ENCODE data around the gene OR52R1. TPM values are rescaled to one million over a fixed set of nuclear protein-coding genes. Genes with fewer than 3 reads are reported as not detected.

OR52R1 gene
- not detected for total RNA-seq
- polyA plus RNA-seq: not detected
- long read RNA-seq, donor 1: 0 reads
- long read RNA-seq, donor 2: 0 reads
- long read RNA-seq, donor 3: 0 reads
- long read RNA-seq, donor 4: 0 reads
- long read RNA-seq, donor 5: 0 reads

- Histone ChIP-seq H3K27ac (ENCODE audit: low read depth in 1 of 2, low read length in 1 of 2) (no peak within 1 kb of the TSS), H3K9me3 (ENCODE audit: control insufficient read depth in 4 of 4, insufficient read depth in 3 of 4, low read length in 3 of 4) (peaks cover 0 to 3% (median 0%) of the 10 kb centered on the region in 4 donors), H3K4me3 (no peak within 1 kb of the TSS), H3K36me3 (ENCODE audit: control insufficient read depth in 4 of 4, insufficient read depth in 4 of 4, low read length in 4 of 4) (no peaks in the 10 kb centered on the region), H3K9ac (ENCODE audit: insufficient read depth in 1 of 2, low read length in 2 of 2) (no peak within 1 kb of the TSS), H3K4me1 (ENCODE audit: control insufficient read depth in 5 of 5, insufficient read depth in 5 of 5, low read length in 5 of 5) (no peaks in the 10 kb centered on the region), H3K27me3 (ENCODE audit: control insufficient read depth in 3 of 3, insufficient read depth in 3 of 3, low read length in 2 of 3) (no peaks in the 10 kb centered on the region)
- 77 to 87% methylated on average over 3 of the region's 3 CpGs for WGBS, 2 donors
- TF ChIP-seq CTCF (IDR thresholded peaks at IDR 0.05; ENCODE audit: control extremely low read depth, extremely low read depth): no peak
- DNase-seq (no peak), ATAC-seq (ENCODE audit: insufficient read depth, low FRiP score) (no peak)
Observed at GRCh38 chr11:4804280-4804679, at the start of gene OR52R1. Gene OR52R1 (minus strand): TSS chr11:4804380. CDS start chr11:4804380, 0 bp downstream.

- H3K9ac ChIP-seq (ENCODE audit: insufficient read depth in 1 of 2, low read length in 2 of 2): no peak overlapping the region
- H3K27me3 ChIP-seq (ENCODE audit: control insufficient read depth in 3 of 3, insufficient read depth in 3 of 3, low read length in 2 of 3): peaks cover 0 to 3% (median 0%) of the 10 kb centered on the region in 3 donors
- H3K27ac ChIP-seq (ENCODE audit: low read depth in 1 of 2, low read length in 1 of 2): peak overlapping the region in 1 of 2 donors; percentile 45
- DNase-seq: peak; percentile 14 to 34 (median 32)
- H3K4me3 ChIP-seq: no peak overlapping the region
- no peak for ATAC-seq (ENCODE audit: insufficient read depth, low FRiP score)
- H3K36me3 ChIP-seq (ENCODE audit: control insufficient read depth in 4 of 4, insufficient read depth in 4 of 4, low read length in 4 of 4): no peaks in the 10 kb centered on the region
- H3K9me3 ChIP-seq (ENCODE audit: control insufficient read depth in 4 of 4, insufficient read depth in 3 of 4, low read length in 3 of 4): no peaks in the 10 kb centered on the region
- WGBS, 2 donors: 19% methylated on average over 4 of the region's 4 CpGs
- no peaks in the 10 kb centered on the region for H3K4me1 ChIP-seq (ENCODE audit: control insufficient read depth in 5 of 5, insufficient read depth in 5 of 5, low read length in 5 of 5)
- TF ChIP-seq CTCF (IDR thresholded peaks at IDR 0.05; ENCODE audit: control extremely low read depth, extremely low read depth): no peak
Observed at GRCh38 chr11:4851033-4851432, 46.9 kb upstream of the OR52R1 start.

GRCh38 chr11:4848908-4849532, 44.8 kb upstream of the OR52R1 start, which contains the start of gene OR51S1:
Gene OR51S1 (minus strand): TSS chr11:4849208. CDS start chr11:4849208, 0 bp downstream.
- 78% methylated on average over 9 of the region's 9 CpGs for WGBS, 2 donors
- Histone ChIP-seq H3K4me1 (ENCODE audit: control insufficient read depth in 5 of 5, insufficient read depth in 5 of 5, low read length in 5 of 5) (no peaks in the 10 kb centered on the region), H3K36me3 (ENCODE audit: control insufficient read depth in 4 of 4, insufficient read depth in 4 of 4, low read length in 4 of 4) (no peaks in the 10 kb centered on the region), H3K27ac (ENCODE audit: low read depth in 1 of 2, low read length in 1 of 2) (no peak within 1 kb of the TSS), H3K9me3 (ENCODE audit: control insufficient read depth in 4 of 4, insufficient read depth in 3 of 4, low read length in 3 of 4) (no peaks in the 10 kb centered on the region), H3K27me3 (ENCODE audit: control insufficient read depth in 3 of 3, insufficient read depth in 3 of 3, low read length in 2 of 3) (peaks cover 0 to 5% (median 0%) of the 10 kb centered on the region in 3 donors), H3K9ac (ENCODE audit: insufficient read depth in 1 of 2, low read length in 2 of 2) (no peak within 1 kb of the TSS), H3K4me3 (no peak within 1 kb of the TSS)
- ATAC-seq (ENCODE audit: insufficient read depth, low FRiP score) (no peak), DNase-seq (no peak)
- no peak for TF ChIP-seq CTCF (IDR thresholded peaks at IDR 0.05; ENCODE audit: control extremely low read depth, extremely low read depth)
